Kidney (tissue), 14 donors: ENCODE data around the gene RASAL2. TPM values are rescaled to one million over a fixed set of nuclear protein-coding genes. Genes with fewer than 3 reads are reported as not detected.

Experiments
- DNase-seq, 5 donors: peaks; one replicate each; pipeline ENCODE4 v3.0.0-alpha.2; 2013 to 2020
- FAIRE-seq: peaks from 2 replicates; lab custom pipeline; 2012; peaks lifted over from hg19 to GRCh38; lab: Jason Lieb, UNC
- H3K27ac ChIP-seq, 2 donors: one replicate each; pipeline ENCODE4 v1.7.0; 2013; ENCODE audit warnings: low read depth in 2 of 2, low read length in 2 of 2, inconsistent platforms in 1 of 2
- H3K27me3 ChIP-seq: one replicate; pipeline ENCODE4 v1.7.1; 2013; ENCODE audit warnings: low read length, inconsistent platforms; ENCODE audit not compliant: control insufficient read depth, insufficient read depth
- H3K36me3 ChIP-seq, 3 donors: one replicate each; pipeline versions ENCODE4 v1.7.0 to v1.7.1; 2013; ENCODE audit warnings: low read length in 3 of 3, control low read depth in 1 of 3, inconsistent platforms in 1 of 3; ENCODE audit not compliant: insufficient read depth in 3 of 3, control insufficient read depth in 2 of 3
- H3K4me1 ChIP-seq, 3 donors: one replicate each; pipeline versions ENCODE4 v1.7.0 to v1.7.1; 2013; ENCODE audit warnings: low read length in 3 of 3, inconsistent platforms in 1 of 3, low read depth in 1 of 3; ENCODE audit not compliant: control insufficient read depth in 2 of 3, insufficient read depth in 2 of 3
- H3K4me3 ChIP-seq, 3 donors: one replicate each; pipeline versions ENCODE4 v1.7.0 to v1.8.1; 2013; ENCODE audit warnings: low read length in 3 of 3, control low read depth in 1 of 3, inconsistent platforms in 1 of 3
- H3K9ac ChIP-seq, 3 donors: one replicate each; pipeline versions ENCODE4 v1.7.0 to v1.7.1; 2013; ENCODE audit warnings: low read length in 3 of 3, control low read depth in 1 of 3, inconsistent platforms in 1 of 3
- H3K9me3 ChIP-seq, 3 donors: one replicate each; pipeline versions ENCODE4 v1.7.0 to v1.7.1; 2013; ENCODE audit warnings: low read length in 3 of 3, control low read depth in 1 of 3, inconsistent platforms in 1 of 3; ENCODE audit not compliant: control insufficient read depth in 2 of 3, insufficient read depth in 1 of 3
- CTCF ChIP-seq: IDR thresholded peaks from 3 replicates; pipeline ENCODE4 v1.5.1; 2012; ENCODE audit warnings: mild to moderate bottlenecking, moderate library complexity, borderline replicate concordance; ENCODE audit not compliant: insufficient read depth; ENCODE audit errors: extremely low read depth
- intact Hi-C: fragments of 100-400 bp; cut with DNase I; formaldehyde crosslinking; loops from one replicate; pipeline ENCODE4 v1.11.1; 2022
- polyA plus RNA-seq: library from polyadenylated mRNA; stranded (reverse); fragments of 350-450 nt; fragmentation: Illumina TruSeq; extraction: RNeasy Lipid Tissue Mini Kit (QIAGEN cat#74804); gene quantifications from one replicate; pipeline ENCODE4 v1.2.3, GENCODE V29; 2014; ENCODE audit warnings: low read depth, low replicate concordance; ENCODE audit not compliant: insufficient read depth
- total RNA-seq: library from RNA; stranded (reverse); fragmentation: NEBNext Ultra II Directional; extraction: Animal tissue kit (Norgen Biotek cat#: 25700); gene quantifications from one replicate; pipeline ENCODE4 v1.2.1, GENCODE V29; 2021
- donor health status: control.
- donor health status: control.
- donor health status: control.
- donor health status: control.
- donor health status: control.
- donor health status: DM: yes; HTN: yes; CAD: no.
- donor health status: Normal renal cell carcinoma (clear cell type).

RASAL2 gene
- total and polyA plus RNA-seq, 2 donors from 2014 or later = 2.2 to 26.5 TPM

DNA sequence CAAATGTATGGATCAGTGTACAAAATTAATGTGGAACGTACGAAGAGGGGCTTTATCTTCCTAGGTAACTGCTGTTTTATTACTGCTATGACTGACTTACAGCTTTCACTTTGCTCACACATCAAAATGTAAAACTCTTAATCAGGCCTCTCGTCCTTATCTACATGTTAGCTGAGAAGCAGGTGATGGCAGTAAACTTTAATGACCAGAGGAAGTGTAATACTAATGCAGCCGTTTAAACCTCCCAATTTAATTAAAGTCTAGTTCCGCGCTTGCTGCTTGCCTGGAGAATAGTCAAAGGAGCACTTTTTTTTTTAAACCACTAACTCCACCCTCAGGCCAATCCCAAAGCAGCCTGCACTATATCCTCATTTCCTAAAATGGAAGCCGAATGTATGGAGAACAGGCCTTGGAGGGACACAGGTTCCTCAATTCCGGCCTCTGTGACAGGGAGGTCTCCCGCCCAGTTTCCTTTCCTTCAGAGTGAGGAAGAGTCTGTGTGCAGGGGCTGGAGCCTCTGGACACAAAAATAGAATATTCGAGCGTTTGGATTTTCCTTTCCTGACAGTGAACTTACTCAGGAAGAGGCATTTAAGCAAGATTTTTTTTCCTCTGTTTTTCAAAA lies 36.7 kb upstream of the RASAL2 start:
- DNase-seq (peak in 2 of 5 donors; percentile 56 to 69), FAIRE-seq (no peak)
- no peak for TF ChIP-seq CTCF
- Histone ChIP-seq H3K4me3 (peak overlapping the region in 1 of 3 donors; percentile 38), H3K9ac (no peak overlapping the region), H3K27ac (peak overlapping the region; percentile 10 to 76), H3K4me1 (peaks cover 0 to 33% (median 23%) of the 10 kb centered on the region in 3 donors), H3K36me3 (no peaks in the 10 kb centered on the region), H3K27me3 (no peaks in the 10 kb centered on the region), H3K9me3 (no peaks in the 10 kb centered on the region)
- intact Hi-C loops = no loop called here

DNA sequence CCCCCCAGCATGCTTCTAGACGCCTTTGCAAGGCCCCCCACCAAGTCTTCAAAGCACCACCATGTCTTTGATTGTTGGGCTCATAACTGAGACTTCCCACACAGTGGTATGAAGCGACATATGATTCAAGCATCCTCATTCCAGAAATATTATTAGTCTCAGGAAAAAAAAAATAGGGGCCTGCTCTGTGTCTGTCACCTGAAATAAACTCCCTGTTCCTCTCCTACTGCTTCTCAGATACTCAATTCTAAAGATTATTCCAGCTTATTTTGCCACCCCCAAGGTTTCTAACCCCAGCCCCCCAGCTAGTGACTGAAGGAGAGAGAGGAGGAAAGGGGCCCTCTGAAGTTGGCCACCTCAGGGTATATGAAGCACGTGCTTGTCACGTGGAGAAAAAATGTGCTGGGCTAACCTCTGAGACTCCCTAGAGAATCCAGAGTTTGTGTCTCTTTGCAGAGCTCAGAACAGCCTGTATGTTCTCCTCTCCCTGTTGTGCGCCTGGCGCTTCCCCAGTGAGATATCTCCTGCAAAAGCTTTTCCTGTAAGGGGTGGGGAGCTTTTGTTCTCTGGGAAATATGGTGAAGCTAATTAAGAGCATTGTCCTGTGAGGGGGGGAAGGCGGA lies 35.9 kb upstream of the RASAL2 start:
- peaks cover 0 to 28% (median 18%) of the 10 kb centered on the region in 3 donors for H3K4me1 ChIP-seq
- H3K9me3 ChIP-seq = no peaks in the 10 kb centered on the region
- no peak overlapping the region for H3K9ac ChIP-seq
- H3K4me3 ChIP-seq = no peak overlapping the region
- FAIRE-seq (no peak), DNase-seq (peak in 2 of 5 donors; percentile 64 to 89)
- no peaks in the 10 kb centered on the region for H3K27me3 ChIP-seq
- TF ChIP-seq CTCF = no peak
- intact Hi-C loops = no loop called here
- H3K36me3 ChIP-seq = no peaks in the 10 kb centered on the region
- H3K27ac ChIP-seq = peak overlapping the region; percentile 52 to 76

DNA sequence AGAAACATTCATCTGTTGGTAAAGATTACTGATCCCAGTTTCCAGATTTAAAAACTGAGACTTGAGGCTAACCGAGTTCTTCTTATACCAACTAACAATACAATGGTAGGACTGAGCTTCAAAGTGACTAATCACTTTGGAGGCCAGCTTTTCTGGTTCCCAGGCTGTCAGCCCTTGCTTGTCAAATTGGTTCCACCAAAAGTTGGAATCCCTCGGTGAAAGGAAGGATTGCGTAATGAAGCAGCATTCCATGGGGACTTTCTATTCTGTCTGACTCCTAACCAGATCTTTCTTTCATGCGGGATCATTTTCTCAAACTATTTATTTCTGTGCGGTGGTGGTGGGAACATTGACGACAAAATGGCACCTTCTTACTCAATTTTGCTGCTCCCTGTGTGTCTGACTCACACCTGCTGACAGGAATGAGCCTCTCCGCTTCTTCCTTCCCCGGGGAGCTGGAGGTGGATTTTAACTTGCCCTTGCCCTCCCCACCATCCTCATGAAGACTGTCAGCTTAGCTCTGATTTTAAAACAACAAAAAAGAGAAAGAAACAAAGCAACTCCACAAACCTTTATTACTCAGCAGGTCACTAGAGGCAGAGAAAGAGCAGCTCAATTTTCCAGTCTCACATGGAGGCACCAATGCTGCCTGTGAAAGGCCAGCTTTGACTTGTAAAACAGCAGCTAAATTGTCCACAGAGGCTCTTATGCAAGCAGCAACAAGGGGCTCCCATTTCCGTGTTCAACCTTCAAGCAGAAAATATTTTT lies 32.9 kb upstream of the RASAL2 start:
- no peak overlapping the region for H3K27ac ChIP-seq
- H3K9ac ChIP-seq = no peak overlapping the region
- no peak overlapping the region for H3K4me3 ChIP-seq
- FAIRE-seq (no peak), DNase-seq (no peak)
- no peak for TF ChIP-seq CTCF
- intact Hi-C loops = no loop called here
- no peaks in the 10 kb centered on the region for H3K9me3 ChIP-seq
- no peaks in the 10 kb centered on the region for H3K36me3 ChIP-seq
- H3K4me1 ChIP-seq = peaks cover 0 to 18% (median 13%) of the 10 kb centered on the region in 3 donors
- no peaks in the 10 kb centered on the region for H3K27me3 ChIP-seq
